GM12864 (cell line): ENCODE results near the gene TRAF2.

Experiments
- DNase-seq: peaks from one replicate; pipeline ENCODE4 v3.0.0-alpha.2; 2011; ENCODE audit warnings: low read depth
- H3K4me3 ChIP-seq: 2 replicates; pipeline ENCODE4 v1.5.1; 2011; ENCODE audit warnings: mild to moderate bottlenecking, low read depth, low read length, control low read depth
- TF ChIP-seq, protein P1 (sequence below): IDR thresholded peaks from 2 replicates; pipeline ENCODE4 v1.5.1; 2011; ENCODE audit warnings: low read depth, mild to moderate bottlenecking, moderate library complexity, low read length, control low read depth, inconsistent platforms; ENCODE audit errors: missing control alignments

TRAF2 gene

GRCh38 chr9:136857166-136857565, 29.1 kb upstream of the TRAF2 start:
- no peak for DNase-seq
- H3K4me3 ChIP-seq = no peak overlapping the region
- TF ChIP-seq, protein P1, sequence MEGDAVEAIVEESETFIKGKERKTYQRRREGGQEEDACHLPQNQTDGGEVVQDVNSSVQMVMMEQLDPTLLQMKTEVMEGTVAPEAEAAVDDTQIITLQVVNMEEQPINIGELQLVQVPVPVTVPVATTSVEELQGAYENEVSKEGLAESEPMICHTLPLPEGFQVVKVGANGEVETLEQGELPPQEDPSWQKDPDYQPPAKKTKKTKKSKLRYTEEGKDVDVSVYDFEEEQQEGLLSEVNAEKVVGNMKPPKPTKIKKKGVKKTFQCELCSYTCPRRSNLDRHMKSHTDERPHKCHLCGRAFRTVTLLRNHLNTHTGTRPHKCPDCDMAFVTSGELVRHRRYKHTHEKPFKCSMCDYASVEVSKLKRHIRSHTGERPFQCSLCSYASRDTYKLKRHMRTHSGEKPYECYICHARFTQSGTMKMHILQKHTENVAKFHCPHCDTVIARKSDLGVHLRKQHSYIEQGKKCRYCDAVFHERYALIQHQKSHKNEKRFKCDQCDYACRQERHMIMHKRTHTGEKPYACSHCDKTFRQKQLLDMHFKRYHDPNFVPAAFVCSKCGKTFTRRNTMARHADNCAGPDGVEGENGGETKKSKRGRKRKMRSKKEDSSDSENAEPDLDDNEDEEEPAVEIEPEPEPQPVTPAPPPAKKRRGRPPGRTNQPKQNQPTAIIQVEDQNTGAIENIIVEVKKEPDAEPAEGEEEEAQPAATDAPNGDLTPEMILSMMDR = no peak

GRCh38 chr9:136857581-136858412, 28.5 kb upstream of the TRAF2 start:
- TF ChIP-seq, protein P1 = no peak
- H3K4me3 ChIP-seq = no peak overlapping the region
- no peak for DNase-seq

- TF ChIP-seq, protein P1 = no peak
- DNase-seq = no peak
- no peak overlapping the region for H3K4me3 ChIP-seq
These were observed 27.9 kb upstream of the TRAF2 start for GRCh38 chr9:136858452-136858843.

- no peak overlapping the region for H3K4me3 ChIP-seq
- DNase-seq = no peak
- TF ChIP-seq, protein P1 = no peak
These were observed 27.2 kb upstream of the TRAF2 start for GRCh38 chr9:136858844-136859757.

DNA sequence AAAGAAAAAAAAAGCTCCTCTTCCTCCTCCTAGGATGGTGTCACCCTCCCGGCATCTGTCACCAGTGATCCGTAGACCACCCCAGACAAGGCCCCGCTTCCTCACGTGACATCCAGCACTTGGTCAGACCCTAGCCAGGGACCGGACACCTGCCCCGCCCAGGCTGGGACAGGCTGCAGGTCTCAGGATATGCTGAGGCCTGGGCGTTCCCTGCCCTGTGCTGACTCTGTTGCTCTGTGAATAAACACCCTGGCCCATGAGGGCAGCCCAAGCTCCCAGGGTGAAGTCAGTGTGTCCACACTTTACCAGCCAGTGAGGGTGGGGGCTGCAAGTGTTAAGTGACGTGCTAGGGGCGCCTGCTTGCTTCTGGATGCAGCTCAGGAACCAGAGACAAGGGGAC, 25.8 kb upstream of the TRAF2 start:
- DNase-seq = no peak
- TF ChIP-seq, protein P1 = no peak
- H3K4me3 ChIP-seq = no peak overlapping the region

DNA sequence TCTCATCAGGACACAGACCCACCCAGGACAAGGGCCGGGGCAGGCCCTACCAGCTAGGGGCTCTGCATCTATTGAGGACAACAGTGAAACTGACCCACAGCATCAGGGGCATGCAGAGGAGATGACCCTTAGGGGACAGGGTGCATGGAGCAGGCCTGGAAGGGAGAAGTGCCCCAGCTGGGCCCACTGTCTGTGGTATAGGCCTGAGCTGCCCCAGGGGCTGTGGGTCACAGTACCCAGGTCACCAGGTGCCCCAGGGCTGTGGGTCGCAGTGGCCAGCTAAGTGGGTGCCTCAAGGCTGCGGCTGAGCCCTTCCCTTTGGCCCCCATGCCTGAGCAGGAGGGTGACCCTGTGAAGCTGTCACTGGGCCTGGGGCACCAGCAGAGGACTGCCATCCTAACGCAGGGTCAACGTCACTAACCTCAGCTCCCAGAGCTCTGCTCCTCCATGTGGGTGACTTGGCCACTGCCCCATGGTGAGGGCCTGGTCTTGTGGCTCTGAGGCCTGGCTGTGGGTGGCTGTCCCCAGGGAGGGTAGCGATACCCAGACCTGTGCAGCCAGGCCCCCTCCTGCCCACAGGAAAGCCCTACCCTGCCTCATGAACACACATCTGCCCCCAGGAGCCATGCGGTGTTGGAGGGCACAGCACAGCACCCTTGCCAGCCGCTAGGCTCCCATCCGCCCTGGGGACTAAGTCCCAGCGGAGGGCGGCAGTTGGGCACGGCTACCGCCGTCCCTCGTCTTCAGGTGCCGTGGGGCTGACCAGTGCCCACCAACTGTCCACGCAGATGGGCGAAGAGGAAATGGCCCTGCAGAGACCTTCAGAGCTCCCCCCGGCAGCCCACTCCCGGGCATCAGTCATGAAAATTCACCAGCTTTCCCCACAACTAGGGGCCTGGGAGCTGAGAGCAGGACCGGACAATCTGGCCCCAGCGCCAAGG, 25.1 kb upstream of the TRAF2 start:
- TF ChIP-seq, protein P1 = no peak
- DNase-seq = no peak
- H3K4me3 ChIP-seq = no peak overlapping the region
